GM18520 (cell line): Measurements from ENCODE around the gene HLA-A.

ENCODE experiments used
- ATAC-seq: cut with Tn5 transposase; IDR thresholded peaks from one replicate; pipeline ENCODE4 v1.9.1; 2021; ENCODE audit not compliant: unreplicated experiment

HLA-A gene

DNA sequence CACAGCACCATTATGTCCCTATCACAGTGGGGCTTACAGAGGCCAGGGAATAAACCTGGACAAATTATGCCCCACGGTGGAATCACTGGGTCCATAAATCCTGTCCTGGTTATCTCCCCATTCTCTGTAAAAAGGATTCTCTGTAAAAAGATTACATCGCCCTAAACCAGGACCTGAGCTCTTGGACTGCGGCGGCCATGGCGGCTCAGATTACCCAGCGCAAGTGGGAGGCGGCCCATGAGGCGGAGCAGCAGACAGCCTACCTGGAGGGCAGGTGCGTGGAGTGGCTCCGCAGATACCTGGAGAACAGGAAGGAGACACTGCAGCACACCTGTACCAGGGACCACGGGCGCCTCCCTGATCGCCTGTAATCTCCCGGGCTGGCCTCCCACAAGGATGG, 8.4 kb upstream of the HLA-A start:
- ATAC-seq: no peak

DNA sequence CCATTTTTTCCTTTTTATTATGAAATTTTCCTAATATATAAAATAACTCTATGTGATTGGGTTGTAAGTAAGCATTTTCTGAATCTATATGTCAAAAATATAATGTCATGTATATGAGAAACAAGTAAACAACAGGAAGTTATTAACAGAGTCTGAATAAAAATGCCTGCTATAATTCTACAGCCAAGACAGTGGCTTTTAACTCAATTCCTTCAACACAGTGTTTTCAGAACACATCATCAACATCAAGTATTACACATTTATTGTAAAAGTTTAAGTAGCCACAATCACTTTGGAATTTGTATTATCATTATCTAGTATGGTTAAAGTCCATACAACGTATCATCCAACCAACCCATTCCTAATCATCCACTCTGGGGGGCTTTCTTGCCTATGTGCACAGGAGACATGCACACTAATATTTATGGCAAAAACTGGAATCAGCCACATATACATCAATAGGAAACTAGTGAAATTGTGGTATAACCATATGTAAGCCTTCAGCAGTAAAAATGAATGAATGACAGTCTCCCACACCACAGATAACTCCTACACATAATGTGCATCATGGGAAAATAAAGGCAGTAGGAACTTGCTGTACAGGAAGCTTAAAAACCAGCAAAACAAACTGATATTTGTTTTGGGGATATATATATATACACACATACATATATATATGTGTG, 6.9 kb upstream of the HLA-A start:
- ATAC-seq: no peak

DNA sequence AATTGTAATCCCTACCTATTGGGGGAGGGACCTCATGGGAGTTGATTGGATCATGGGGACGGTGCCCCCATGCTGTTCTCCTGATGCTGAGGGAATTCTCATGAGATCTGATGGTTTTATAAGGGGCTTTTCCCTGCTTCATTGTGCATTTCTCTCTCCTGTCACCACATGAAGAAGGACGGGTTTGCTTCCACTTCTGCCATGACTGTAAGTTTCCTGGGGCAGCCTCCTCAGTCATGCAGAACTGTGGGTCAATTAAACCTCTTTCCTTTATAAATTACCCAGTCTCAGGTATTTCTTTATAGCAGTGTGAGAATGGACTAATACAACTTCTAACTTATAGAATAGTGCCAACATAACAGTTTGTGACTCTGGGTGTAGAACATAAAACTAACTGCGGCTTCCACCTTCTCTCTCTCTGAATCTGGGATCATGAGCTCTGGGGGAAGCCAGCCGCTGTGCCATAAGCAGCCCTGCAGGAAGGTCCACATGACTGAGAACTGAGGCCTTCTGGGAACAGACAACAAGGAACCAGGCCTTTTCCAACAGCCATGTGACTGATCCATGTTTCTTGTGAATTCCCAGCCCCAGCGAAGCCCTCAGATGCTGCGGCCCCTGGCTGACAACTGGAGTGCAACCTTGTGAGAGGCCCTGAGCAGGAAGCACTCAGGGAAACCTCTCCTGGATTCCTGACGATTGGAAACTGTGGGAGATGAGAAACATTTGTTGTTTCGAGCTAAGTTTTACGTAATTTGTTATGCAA, 3.4 kb upstream of the HLA-A start:
- ATAC-seq: no peak

DNA sequence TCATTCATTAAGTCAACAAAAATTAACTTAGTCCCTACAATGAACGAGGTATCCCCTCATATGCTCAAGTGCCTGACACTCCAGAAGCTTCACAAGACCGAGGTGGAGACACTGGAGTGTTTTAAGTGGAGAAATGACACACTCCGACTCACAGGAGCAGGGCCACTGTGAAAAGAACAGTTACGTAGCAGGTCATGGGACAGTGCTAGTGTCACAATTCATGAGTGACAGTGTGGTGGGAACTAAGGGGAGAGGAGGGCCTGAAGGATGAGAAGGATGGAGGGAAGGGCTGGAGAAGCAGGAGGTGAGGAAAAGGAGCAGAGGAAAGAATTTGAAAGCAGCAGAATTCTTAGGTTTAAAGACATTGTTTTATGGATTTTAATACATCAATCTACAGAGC, 1.3 kb upstream of the HLA-A start:
- ATAC-seq: no peak

DNA sequence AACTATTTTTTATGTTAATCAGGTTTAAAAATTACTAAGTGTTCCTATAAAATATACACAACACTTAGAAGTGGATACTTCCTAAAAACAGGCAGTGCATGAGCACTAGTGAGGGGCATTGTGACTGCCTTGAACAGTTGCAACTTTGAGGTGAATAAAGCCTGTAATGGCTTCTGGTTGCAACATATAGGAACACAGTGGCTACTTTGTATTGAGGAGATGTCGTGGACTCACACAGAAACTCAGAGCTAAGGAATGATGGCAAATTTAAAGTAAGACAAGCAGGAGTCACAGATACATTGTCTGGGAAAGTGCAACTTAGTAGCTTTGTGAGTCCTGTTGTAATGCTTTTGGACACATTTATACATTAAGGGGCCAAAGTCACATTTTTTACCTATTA, 861 bp upstream of the HLA-A start:
- ATAC-seq: no peak

DNA sequence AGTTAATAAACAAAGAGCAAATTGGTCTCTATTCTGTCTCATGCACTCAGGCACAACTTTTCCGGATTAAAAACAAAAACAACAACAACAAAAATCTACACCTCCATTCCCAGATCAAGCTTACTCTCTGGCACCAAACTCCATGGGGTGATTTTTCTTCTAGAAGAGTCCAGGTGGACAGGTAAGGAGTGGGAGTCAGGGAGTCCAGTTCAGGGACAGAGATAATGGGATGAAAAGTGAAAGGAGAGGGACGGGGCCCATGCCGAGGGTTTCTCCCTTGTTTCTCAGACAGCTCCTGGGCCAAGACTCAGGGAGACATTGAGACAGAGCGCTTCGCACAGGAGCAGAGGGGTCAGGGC, 437 bp upstream of the HLA-A start:
- no peak for ATAC-seq

DNA sequence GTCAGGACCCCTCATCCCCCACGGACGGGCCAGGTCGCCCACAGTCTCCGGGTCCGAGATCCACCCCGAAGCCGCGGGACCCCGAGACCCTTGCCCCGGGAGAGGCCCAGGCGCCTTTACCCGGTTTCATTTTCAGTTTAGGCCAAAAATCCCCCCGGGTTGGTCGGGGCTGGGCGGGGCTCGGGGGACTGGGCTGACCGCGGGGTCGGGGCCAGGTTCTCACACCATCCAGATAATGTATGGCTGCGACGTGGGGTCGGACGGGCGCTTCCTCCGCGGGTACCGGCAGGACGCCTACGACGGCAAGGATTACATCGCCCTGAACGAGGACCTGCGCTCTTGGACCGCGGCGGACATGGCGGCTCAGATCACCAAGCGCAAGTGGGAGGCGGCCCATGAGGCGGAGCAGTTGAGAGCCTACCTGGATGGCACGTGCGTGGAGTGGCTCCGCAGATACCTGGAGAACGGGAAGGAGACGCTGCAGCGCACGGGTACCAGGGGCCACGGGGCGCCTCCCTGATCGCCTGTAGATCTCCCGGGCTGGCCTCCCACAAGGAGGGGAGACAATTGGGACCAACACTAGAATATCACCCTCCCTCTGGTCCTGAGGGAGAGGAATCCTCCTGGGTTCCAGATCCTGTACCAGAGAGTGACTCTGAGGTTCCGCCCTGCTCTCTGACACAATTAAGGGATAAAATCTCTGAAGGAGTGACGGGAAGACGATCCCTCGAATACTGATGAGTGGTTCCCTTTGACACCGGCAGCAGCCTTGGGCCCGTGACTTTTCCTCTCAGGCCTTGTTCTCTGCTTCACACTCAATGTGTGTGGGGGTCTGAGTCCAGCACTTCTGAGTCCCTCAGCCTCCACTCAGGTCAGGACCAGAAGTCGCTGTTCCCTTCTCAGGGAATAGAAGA, 978 bp downstream of the HLA-A start:
- no peak for ATAC-seq

DNA sequence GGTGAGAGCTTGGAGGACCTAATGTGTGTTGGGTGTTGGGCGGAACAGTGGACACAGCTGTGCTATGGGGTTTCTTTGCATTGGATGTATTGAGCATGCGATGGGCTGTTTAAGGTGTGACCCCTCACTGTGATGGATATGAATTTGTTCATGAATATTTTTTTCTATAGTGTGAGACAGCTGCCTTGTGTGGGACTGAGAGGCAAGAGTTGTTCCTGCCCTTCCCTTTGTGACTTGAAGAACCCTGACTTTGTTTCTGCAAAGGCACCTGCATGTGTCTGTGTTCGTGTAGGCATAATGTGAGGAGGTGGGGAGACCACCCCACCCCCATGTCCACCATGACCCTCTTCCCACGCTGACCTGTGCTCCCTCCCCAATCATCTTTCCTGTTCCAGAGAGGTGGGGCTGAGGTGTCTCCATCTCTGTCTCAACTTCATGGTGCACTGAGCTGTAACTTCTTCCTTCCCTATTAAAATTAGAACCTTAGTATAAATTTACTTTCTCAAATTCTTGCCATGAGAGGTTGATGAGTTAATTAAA, 3.0 kb downstream of the HLA-A start:
- no peak for ATAC-seq

DNA sequence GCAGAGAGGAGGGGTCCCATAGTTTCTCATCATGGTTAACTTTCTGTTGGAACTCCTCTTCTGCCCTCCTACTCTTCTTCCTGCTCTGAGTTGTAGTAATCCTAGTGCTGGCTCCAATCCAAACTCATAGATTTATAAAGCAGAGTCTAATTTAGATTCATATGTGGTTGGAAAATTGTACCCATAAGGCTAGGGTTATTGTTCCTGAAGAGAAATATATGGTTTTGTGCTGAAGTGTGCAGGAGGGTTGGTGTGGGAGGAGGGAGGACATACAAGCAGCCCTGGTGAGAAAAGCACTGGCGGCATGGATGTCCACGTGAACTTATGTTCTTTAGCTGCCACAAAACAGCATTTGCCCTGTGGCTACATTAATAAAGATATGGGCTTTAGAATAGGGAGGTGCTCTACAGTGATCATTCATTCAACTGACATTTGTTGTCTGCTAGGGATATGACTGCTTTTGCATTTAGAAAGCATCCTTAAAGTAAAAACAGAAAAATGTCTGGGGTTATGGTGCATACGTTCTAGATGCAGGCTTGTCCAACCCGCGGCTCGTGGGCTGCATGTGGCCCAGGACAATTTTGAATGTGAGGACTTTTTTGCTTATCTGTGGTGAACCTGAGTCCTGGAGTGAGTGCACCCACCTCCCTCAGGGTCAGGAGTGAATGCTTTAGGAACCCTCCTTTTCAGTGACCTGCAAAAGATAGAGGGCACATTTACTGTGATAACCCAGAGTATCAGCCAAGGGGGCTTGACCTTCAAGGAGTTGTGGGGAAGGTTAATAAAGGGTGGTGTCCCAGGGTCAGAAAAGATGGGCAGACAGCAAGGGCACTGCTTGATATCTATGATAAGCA, 4.1 kb downstream of the HLA-A start:
- ATAC-seq: no peak

DNA sequence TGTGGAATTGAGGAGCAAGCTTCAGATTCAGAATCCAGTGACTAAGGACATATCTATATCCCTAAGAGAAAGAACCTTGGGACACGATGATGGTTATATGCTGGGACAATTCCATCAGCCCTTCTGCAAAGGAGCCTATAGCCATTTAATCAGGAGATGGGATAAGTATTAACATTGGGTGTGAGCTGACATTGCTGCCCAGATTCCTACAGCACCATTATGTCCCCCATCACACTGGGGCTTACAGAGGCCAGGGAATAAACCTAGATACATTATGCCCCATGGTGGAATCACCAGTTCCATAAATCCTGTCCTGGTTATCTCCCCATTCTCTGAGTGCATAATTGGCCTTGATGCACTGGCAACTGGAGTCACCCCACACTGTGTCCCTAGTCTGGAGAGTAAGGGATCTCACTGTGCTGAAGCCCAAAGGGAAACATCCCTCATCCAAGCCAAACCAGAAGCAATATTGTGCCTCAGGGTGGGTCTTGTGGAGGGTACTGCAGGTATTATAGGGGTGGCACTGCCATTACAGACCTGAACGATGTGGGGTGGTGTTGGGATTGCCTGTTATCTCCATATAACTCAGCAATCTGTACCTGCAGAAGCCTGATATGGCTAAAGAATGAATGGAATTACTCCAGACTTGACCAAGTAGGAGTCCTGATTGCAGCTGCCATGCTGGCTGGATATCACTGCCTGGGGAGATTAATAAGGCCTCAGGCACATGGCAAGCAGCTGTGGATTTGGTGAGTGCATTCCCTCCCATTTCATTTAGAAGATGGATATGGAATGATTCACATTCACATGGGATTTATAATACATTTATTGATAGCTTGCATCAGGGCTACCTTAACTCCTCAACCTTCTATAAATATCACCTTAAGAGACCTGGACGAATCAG, 5.0 kb downstream of the HLA-A start:
- ATAC-seq: no peak

DNA sequence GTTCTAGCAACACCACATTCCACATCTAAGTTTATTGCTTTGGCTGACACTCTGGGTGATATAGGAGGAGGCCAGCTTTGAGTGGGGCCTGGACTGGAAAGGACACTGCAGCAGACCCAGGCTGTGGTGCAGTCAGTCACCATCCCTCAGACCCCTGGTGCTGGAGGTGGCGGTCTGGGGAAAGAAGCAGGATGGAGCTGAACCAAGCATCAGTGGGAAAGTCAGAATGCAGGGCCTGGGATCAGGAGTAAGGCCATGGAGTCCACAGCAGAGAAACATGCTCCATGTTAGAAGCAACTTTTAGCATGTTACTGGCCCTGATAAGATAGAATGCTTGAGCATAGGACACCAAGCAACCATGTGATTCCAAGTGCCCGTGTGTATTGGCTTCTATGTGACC, 5.9 kb downstream of the HLA-A start:
- no peak for ATAC-seq

DNA sequence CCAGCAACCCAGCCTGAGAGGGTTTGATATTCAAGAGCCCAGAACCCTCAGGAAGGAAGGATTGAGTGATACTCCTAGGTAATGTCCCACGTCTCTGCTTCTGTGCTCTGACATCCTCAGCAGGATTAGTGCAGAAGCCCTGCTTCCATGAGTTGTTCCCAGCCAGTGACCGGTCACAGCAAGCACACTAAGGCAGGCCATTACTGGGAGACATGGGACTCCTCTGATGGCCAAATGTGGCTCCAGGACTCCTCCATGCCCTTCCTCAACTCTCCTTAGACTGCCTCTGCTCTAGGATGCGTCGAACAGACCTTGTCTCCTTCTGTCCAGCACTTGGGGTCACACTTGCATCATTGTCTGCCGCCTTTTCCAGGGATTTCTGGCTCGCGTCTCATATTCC, 7.6 kb downstream of the HLA-A start:
- no peak for ATAC-seq

DNA sequence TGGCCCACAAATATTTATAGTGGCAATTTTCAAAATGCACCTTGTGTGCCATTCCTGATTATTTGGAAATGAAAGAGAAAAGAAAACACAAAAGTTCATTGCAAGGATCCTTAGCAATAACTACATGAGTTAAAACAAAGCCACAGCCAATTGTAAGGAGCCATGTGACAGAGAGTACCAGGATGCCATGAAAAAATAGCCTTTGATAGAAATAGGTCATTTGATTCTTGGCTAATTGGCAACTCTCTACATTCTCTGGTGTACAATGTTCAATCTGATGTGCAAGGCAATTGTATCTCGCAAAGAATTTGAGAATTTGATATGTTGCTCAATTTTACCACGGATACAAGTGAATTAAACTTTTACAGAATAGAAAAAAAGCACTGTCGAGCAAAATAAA, 9.6 kb downstream of the HLA-A start:
- no peak for ATAC-seq

DNA sequence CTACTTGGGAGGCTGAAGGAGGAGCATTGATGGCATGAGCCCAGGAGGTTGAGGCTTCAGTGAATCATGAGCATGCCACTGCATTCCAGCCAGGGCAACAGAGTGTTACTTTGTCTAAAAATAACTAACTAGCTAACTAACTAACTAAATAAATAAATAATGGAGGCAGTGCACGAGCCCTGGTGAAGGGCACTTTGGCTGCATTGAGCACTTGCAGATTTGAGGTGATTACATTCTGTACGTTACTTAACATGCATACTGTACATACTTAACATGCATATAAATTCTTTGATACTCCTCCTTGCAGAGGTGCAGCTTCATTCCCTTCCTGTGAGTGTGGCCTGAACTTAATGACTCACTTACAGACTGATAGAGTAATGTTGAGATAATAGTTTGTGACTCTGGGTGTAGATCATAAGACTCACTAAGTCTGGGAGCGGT, 10.7 kb downstream of the HLA-A start:
- ATAC-seq: no peak

DNA sequence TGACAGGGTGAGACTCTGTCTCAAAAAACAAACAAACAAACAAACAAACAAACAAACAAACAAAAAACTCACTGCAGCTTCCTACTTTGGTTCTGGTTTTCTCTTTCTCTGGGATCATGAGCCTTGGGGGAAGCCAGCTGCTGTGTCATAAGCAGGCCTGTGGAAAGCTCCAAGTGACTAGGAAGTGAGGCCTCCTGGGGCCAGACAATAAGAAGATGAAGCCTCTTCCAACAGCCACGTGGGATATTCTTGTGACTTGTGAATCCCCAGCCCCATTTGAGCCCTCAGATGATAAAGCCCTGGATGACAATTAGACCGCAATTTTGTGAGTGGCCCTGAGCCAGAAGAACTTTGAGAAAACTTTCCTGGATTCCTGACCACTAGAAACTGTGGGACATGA, 11.4 kb downstream of the HLA-A start:
- no peak for ATAC-seq

DNA sequence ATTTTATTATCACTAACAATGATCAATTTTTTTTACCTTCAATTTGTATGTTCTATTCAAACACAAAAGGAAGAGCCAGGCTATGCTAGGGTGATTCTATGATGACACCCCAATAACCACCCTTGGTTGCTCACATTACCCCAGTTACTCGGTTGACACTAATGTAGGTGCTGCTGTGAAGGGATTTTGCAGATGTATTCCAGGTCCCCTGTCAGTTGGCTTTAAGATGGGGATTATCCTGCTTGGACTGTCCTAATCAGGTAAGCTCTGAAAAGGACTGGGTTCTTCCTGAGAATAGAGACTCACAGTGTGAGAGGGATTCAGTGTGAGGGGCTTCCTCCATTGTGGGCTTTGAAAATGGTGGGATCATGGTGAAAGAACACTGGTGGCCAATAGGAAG, 11.9 kb downstream of the HLA-A start:
- no peak for ATAC-seq

DNA sequence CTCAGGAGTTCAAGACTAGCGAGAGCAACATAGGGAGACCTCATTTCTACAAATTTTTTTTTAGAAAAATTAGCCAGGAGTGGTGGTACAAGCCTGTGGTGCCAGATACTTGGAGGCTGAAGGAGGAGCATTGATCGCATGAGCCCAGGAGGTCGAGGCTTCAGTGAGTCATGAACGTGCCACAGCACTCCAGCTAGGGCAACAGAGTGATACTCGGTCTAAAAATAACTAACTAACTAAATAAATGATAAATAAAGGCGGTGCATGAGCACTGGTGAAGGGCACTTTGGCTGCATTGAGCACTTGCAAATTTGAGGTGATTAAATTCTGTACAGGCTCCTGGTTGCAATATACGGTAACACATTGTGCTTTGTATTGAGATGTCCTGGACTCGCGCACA, 13.5 kb downstream of the HLA-A start:
- ATAC-seq: no peak

DNA sequence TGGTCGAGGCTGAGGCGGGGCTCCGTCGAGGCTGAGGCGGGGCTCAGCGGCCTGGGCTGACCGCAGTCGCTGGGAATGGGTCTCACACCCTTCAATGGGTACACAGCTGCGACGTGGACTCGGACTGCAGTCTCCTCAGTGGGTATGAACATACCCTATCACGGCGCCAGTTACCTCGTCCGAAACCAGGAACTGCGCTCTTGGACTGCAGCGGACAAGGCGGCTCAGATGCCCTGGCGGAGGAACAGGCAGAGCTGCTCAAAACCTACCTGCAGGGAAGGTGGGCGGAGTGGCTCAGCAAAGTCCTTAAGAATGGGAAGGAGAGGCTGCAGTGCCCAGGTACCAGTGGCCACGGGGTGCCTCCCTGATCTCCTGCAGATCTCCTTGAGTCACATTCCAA, 14.2 kb downstream of the HLA-A start:
- ATAC-seq: no peak

DNA sequence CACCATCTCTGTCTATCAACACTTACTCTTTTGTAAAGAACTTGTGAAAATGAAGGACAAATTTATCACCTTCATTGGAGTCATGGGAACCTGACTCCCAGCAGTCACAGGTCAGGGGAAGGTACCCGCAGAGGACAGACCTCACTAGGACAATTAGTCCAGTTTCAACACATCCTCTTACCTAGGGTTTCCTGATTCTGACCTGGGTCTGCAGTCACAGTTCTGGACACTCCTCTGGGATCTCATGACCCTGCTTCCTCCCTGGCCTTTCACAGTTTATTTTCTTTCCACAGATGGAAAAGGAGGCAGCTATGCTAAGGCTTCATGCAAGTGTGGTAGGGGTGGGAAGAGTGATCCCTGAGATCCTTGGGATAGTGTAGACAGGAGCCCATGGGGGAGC, 15.7 kb downstream of the HLA-A start:
- no peak for ATAC-seq

DNA sequence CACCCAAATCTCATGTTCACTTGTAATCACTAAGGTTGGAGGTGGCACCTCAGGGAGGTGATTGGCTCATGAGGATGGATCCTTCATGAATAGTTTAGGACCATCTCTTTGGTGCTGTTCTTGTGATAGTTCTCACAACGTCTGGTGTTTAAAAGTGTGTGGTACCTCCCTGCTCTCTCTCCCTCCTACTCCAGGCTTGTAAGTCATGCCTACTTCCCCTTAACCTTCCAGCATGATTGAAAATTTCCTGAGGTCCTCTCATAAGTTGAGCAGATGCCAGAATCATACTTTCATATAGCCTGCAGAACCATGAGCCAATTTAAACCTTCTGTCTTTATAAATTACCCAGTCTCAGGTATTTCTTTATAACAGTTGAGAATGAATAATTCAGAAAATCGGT, 16.6 kb downstream of the HLA-A start:
- ATAC-seq: no peak
